ENCODE data around the gene OBP2B. TPM values are rescaled to one million over a fixed set of nuclear protein-coding genes. Genes with fewer than 3 reads are reported as not detected.

OBP2B gene
- total and polyA plus RNA-seq, 10 of the 15 experiments (the other 5 are each of a cell fraction or from before 2014, with no cell fraction given) = not detected

DNA sequence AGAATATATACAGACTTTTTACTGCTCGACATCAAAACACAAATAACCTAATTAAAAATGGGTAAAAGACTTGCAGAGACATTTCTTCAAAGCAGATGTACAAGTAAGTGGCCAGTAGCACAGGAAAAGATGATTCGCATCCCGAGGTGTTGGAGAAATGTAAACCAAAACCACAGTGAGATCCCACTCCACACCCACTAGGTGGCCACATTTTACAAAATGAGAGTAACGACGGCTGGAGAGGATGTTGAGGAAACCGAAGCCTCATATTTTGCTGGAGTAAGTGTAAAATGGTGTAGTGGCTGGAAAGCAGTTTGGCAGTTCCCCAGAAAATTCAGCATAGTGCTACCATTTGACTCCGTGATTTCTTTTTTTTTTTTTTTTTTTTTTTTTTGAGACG, 24.1 kb downstream of the OBP2B start:
- ChIA-PET POLR2A (interaction anchor here (0.7 kb wide), 1 partner anchor 416 kb away, joined by 4 read pairs; no protein-coding TSS in a partner anchor), SMC1A (ENCODE audit: uncharacterized antibody, unreplicated experiment) (interaction anchor here (4.2 kb wide), 1 partner anchor 301 kb away, joined by 14 read pairs; no protein-coding TSS in a partner anchor), CTCF (interaction anchor here (0.6 to 5.0 kb wide), 6 partner anchors 10 to 302 kb away, joined by 3 to 61 read pairs (median 7); no protein-coding TSS in a partner anchor), RAD21 (ENCODE audit: unreplicated experiment) (interaction anchor here (0.6 to 3.7 kb wide), 2 partner anchors 54 to 302 kb away, joined by 3 to 12 read pairs; no protein-coding TSS in a partner anchor)
- intact Hi-C loops (cut with micrococcal nuclease; ENCODE audit: unreplicated experiment) = loop anchor here (10.0 kb wide), 1 partner anchor 140 kb away; no protein-coding TSS in a partner anchor
- in situ Hi-C loops (cut with MboI) = loop anchor here (5.0 kb wide), 1 partner anchor 302 kb away; no protein-coding TSS in a partner anchor
- no TSS peak for BruUV-seq (replicated peaks)
- Histone ChIP-seq H3K27ac (ENCODE audit: control insufficient read depth, insufficient read depth) (no peak overlapping the region), H3K9ac (ENCODE audit: control insufficient read depth, insufficient read depth, low read length) (no peak overlapping the region), H3K9me3 (replicated peaks; ENCODE audit: control insufficient read depth, insufficient read depth, low read length) (no peaks in the 10 kb centered on the region), H3K36me3 (ENCODE audit: control insufficient read depth in 2 of 2, insufficient read depth in 2 of 2, low read length in 1 of 2) (no peaks in the 10 kb centered on the region), H3K4me1 (ENCODE audit: control insufficient read depth, insufficient read depth, low read length) (no peaks in the 10 kb centered on the region), H2AFZ (ENCODE audit: control insufficient read depth, low read depth, low read length) (no peak overlapping the region), H3K4me3 (no peak overlapping the region), H3K27me3 (replicated peaks in 1 of 2; ENCODE audit: control insufficient read depth in 2 of 2, insufficient read depth in 2 of 2, low read length in 1 of 2) (peaks cover 3 to 5% of the 10 kb centered on the region in 2 experiments), H4K20me1 (ENCODE audit: control insufficient read depth, insufficient read depth) (no peaks in the 10 kb centered on the region), H3K79me2 (ENCODE audit: control insufficient read depth, insufficient read depth, low read length) (no peaks in the 10 kb centered on the region), H3K4me2 (ENCODE audit: control insufficient read depth, insufficient read depth) (no peak overlapping the region)
- DNase-seq (ENCODE audit: low read depth, low spot score) = no peak
- ATAC-seq = peak; percentile 53
- TF ChIP-seq RUNX3 (IDR thresholded peaks at IDR 0.05; ENCODE audit: low read length) (peak; percentile 61), MAX (IDR thresholded peaks at IDR 0.05; ENCODE audit: low read depth, low read length) (no peak), CTCF (IDR thresholded peaks at IDR 0.05 in 2 of 3, conservative IDR thresholded peaks at IDR 0.05 in 1 of 3; ENCODE audit: control insufficient read depth in 2 of 3, extremely low read depth in 1 of 3, insufficient read depth in 1 of 3, low read depth in 3 of 3, low read length in 3 of 3) (peak; percentile 40 to 47 (median 44); a peak in 4 of 6 replicates), RAD21 (IDR thresholded peaks at IDR 0.05; ENCODE audit: insufficient read depth, low read depth, low read length) (peak; percentile 40), HDAC6 (IDR thresholded peaks at IDR 0.05; ENCODE audit: unreplicated experiment) (no peak)
- WGBS (ENCODE audit: insufficient coverage, insufficient replicate concordance, low lambda C conversion rate, missing lambda C conversion rate) = 3% methylated on average over 6 of the region's 8 CpGs
- FAIRE-seq = no peak

Data from GM12878 (cell line).